Esophagus squamous epithelium (tissue), 5 donors: ENCODE data around the gene SLC41A3. TPM values are rescaled to one million over a fixed set of nuclear protein-coding genes. Genes with fewer than 3 reads are reported as not detected.

ENCODE experiments used
- DNase-seq: peaks from one replicate; lab custom pipeline; 2025; lab: John Stamatoyannopoulos, UW
- H3K27ac ChIP-seq, 4 donors: fragments of 200-600 bp; sonication (generic); one replicate each; pipeline ENCODE4 v1.5.1; 2016 to 2019; ENCODE audit warnings: mild to moderate bottlenecking in 1 of 4
- H3K27me3 ChIP-seq, 4 donors: fragments of 200-600 bp; sonication (generic); 1 replicate in 3 of 4; 2 replicates in 1 of 4; pipeline versions ENCODE4 v1.5.1 to v1.6.0; 2017 to 2021; ENCODE audit warnings: antibody characterized with exemption in 1 of 4
- H3K36me3 ChIP-seq, 3 donors: fragments of 200-600 bp; sonication (generic); one replicate each; pipeline ENCODE4 v1.5.1; 2016 to 2019
- H3K4me1 ChIP-seq, 3 donors: fragments of 200-600 bp; sonication (generic); one replicate each; pipeline ENCODE4 v1.5.1; 2017 to 2019
- H3K4me3 ChIP-seq, 4 donors: fragments of 200-600 bp; sonication (generic); 1 replicate in 3 of 4; 2 replicates in 1 of 4; pipeline ENCODE4 v1.5.1; 2016 to 2019; ENCODE audit warnings: mild to moderate bottlenecking in 2 of 4, moderate library complexity in 1 of 4
- H3K9me3 ChIP-seq, 3 donors: fragments of 200-600 bp; sonication (generic); one replicate each; pipeline ENCODE4 v1.5.1; 2016 to 2019
- POLR2A ChIP-seq, 4 donors: fragments of 450-650 bp; IDR thresholded peaks; one replicate each; pipeline ENCODE4 v1.6.1; 2017; ENCODE audit warnings: antibody characterized with exemption in 4 of 4, mild to moderate bottlenecking in 4 of 4, moderate library complexity in 3 of 4
- WGBS, 2 donors: methylation state at CpG; one replicate each; pipeline ENCODE4 v1.1.5; 2018; 5-methylcytosine and 5-hydroxymethylcytosine counted together
- intact Hi-C: fragments of 100-400 bp; cut with DNase I; formaldehyde crosslinking; loops from one replicate; pipeline ENCODE4 v1.15.0; 2022
- total RNA-seq, 4 donors: library from RNA; depleted of rRNA; stranded (reverse); fragments of >200 nt; gene quantifications; one replicate each; pipeline ENCODE4 v1.1.0, GENCODE V29; 2016
- TF ChIP-seq, protein P1 (sequence below), 6 experiments: fragments of 450-650 bp in 4 of 6; fragments of 200-600 bp in 2 of 6; sonication (generic) in 2 of 6; IDR thresholded peaks; one replicate each; pipeline ENCODE4 v1.5.1; 2016 to 2019; ENCODE audit warnings: antibody characterized with exemption in 6 of 6, mild to moderate bottlenecking in 4 of 6, moderate library complexity in 4 of 6
- donor health status: DM: yes; HTN: yes; CAD: no.

Gene SLC41A3
- total RNA-seq, 4 donors from 2014 or later = 17.7 to 46.5 (median 20.4) TPM

DNA sequence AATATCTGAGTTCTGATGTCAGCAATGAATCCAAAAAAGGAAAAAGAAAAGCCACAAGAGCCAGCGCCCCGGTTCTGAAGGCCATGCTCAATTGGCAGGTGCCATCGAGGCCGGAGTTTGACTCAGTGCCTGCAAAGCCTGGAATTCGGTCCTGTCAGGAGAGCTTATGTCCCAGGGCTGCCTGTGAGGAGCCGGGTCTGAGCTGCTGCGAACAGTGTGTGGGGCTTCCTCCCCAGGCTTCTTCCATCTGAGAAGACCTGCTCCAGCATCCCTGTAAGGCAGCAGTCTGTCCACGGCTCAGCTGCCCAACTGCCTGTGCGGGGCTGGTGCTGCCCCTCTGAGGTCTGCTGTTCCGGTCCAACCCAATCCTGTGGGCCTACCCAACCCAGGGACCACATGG lies 68.8 kb downstream of the SLC41A3 start:
- 82 to 87% methylated on average over 8 of the region's 10 CpGs for WGBS, 2 donors
- no peaks in the 10 kb centered on the region for H3K27me3 ChIP-seq
- no peak for DNase-seq

DNA sequence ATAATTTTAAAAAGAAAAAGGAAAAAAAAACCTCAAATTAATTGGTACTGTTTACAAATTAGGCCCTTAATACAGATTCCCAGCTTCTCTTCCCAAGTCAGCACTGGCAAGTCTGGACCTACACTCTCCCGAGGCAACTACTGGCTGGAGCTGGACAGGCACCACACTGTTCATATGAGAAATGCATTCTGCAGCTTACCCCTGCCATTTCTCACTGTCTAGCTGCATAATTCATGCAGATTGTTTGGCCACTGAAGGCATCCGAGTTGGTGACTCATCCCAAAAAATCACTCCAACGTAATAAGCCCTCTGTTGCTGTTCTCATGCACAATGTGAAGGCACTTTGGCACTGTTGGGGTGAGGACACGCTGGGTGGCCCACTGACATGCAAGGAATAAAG lies 69.7 kb downstream of the SLC41A3 start:
- no peak for DNase-seq
- intact Hi-C loops = no loop called here
- Histone ChIP-seq H3K27me3 (no peaks in the 10 kb centered on the region), H3K27ac (no peak overlapping the region), H3K9me3 (no peaks in the 10 kb centered on the region), H3K36me3 (peaks cover 0 to 73% (median 0%) of the 10 kb centered on the region in 3 donors), H3K4me3 (no peak overlapping the region), H3K4me1 (peaks cover 0 to 11% (median 6%) of the 10 kb centered on the region in 3 donors)
- WGBS, 2 donors = 20 to 36% methylated on average over 2 to 4 of the region's 4 CpGs
- no peak for TF ChIP-seq POLR2A (IDR thresholded peaks at IDR 0.05)

More for the DNA sequence above, 68.8 kb downstream of the SLC41A3 start:
- no peak overlapping the region for H3K27ac ChIP-seq
- no peak overlapping the region for H3K4me3 ChIP-seq
- no peaks in the 10 kb centered on the region for H3K9me3 ChIP-seq
- intact Hi-C loops = no loop called here
- no peak for TF ChIP-seq POLR2A (IDR thresholded peaks at IDR 0.05)
- TF ChIP-seq, protein P1, sequence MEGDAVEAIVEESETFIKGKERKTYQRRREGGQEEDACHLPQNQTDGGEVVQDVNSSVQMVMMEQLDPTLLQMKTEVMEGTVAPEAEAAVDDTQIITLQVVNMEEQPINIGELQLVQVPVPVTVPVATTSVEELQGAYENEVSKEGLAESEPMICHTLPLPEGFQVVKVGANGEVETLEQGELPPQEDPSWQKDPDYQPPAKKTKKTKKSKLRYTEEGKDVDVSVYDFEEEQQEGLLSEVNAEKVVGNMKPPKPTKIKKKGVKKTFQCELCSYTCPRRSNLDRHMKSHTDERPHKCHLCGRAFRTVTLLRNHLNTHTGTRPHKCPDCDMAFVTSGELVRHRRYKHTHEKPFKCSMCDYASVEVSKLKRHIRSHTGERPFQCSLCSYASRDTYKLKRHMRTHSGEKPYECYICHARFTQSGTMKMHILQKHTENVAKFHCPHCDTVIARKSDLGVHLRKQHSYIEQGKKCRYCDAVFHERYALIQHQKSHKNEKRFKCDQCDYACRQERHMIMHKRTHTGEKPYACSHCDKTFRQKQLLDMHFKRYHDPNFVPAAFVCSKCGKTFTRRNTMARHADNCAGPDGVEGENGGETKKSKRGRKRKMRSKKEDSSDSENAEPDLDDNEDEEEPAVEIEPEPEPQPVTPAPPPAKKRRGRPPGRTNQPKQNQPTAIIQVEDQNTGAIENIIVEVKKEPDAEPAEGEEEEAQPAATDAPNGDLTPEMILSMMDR (IDR thresholded peaks at IDR 0.05) = no peak
- peaks cover 0 to 74% (median 0%) of the 10 kb centered on the region in 3 donors for H3K36me3 ChIP-seq
- H3K4me1 ChIP-seq = peaks cover 0 to 11% (median 6%) of the 10 kb centered on the region in 3 donors

DNA sequence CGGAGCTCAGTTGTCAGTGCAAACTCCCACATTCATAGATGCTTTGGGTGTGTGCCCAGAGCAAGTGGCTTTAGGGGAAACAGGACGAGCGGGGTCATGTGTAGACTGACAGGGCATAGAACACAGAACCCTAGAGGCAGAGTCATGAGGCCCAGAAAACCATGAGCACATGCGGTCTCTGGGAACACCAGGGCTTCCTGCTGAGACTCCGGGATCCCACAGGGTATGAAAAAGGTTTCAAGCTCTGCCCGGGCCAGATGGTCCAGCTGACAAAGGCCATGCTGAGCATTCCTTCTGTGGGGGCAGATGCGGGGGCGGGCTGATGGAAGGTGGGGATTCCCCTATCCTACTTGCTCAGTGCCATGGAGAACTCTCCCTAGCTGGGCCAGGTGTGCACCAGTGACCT lies 70.2 kb downstream of the SLC41A3 start:
- intact Hi-C loops = no loop called here
- H3K9me3 ChIP-seq = no peaks in the 10 kb centered on the region
- no peaks in the 10 kb centered on the region for H3K27me3 ChIP-seq
- peaks cover 0 to 11% (median 6%) of the 10 kb centered on the region in 3 donors for H3K4me1 ChIP-seq
- no peak overlapping the region for H3K27ac ChIP-seq
- peaks cover 0 to 75% (median 0%) of the 10 kb centered on the region in 3 donors for H3K36me3 ChIP-seq
- H3K4me3 ChIP-seq = no peak overlapping the region
- 86 to 100% methylated on average over 1 to 8 of the region's 8 CpGs for WGBS, 2 donors
- no peak for TF ChIP-seq POLR2A (IDR thresholded peaks at IDR 0.05)
- TF ChIP-seq, protein P1 (IDR thresholded peaks at IDR 0.05) = no peak
- DNase-seq = no peak

DNA sequence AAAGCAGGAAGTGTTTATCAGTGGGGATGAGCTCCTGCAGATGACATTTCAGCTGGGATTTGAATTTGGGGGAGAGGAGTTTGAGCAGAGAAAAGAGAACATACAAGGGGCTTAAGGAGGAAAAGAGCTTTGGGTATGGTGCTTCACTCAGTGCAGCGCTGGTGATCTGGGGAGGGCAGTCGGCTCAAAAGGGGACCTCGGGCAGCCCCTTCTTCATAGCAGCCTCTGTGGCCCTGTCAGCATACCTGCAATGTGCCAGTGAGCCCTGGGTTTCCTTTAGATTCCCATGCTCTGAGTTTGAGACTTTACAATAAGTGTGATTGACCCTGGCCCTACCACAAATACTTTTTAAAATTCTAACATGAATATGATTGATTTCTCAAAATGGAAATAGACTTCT lies 74.7 kb downstream of the SLC41A3 start:
- intact Hi-C loops = no loop called here
- Histone ChIP-seq H3K4me3 (no peak overlapping the region), H3K4me1 (peaks cover 0 to 4% (median 1%) of the 10 kb centered on the region in 3 donors), H3K27me3 (no peaks in the 10 kb centered on the region), H3K9me3 (no peaks in the 10 kb centered on the region), H3K36me3 (peaks cover 0 to 81% (median 7%) of the 10 kb centered on the region in 3 donors), H3K27ac (no peak overlapping the region)
- TF ChIP-seq, protein P1 (IDR thresholded peaks at IDR 0.05) = no peak
- TF ChIP-seq POLR2A (IDR thresholded peaks at IDR 0.05) = no peak
- DNase-seq = no peak
- 92 to 94% methylated on average over 3 of the region's 3 CpGs for WGBS, 2 donors

DNA sequence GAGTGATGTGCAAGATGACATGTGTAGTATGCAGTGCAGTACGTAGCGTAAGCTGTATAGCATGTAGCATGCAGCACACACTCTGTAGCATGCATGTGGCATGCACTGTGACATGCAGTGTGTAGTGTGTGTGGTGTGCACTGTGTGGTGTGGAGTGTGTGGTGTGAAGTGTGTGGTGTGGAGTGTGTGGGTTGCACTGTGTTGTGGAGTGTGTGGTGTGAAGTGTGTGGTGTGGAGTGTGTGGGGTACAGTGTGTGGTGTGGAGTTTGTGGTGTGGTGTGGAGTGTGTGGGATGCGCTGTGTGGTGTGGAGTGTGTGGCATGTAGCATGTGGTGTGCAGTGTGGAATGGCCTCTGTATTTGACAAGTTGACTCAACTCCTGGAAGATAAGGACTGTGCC lies 75.7 kb downstream of the SLC41A3 start:
- Histone ChIP-seq H3K36me3 (peaks cover 0 to 73% (median 7%) of the 10 kb centered on the region in 3 donors), H3K9me3 (no peaks in the 10 kb centered on the region), H3K27ac (no peak overlapping the region), H3K4me3 (no peak overlapping the region), H3K27me3 (no peaks in the 10 kb centered on the region), H3K4me1 (no peaks in the 10 kb centered on the region)
- WGBS, 2 donors = 86 to 92% methylated on average over 3 of the region's 3 CpGs
- intact Hi-C loops = no loop called here
- TF ChIP-seq, protein P1 (IDR thresholded peaks at IDR 0.05) = no peak
- no peak for TF ChIP-seq POLR2A (IDR thresholded peaks at IDR 0.05)
- DNase-seq = no peak

DNA sequence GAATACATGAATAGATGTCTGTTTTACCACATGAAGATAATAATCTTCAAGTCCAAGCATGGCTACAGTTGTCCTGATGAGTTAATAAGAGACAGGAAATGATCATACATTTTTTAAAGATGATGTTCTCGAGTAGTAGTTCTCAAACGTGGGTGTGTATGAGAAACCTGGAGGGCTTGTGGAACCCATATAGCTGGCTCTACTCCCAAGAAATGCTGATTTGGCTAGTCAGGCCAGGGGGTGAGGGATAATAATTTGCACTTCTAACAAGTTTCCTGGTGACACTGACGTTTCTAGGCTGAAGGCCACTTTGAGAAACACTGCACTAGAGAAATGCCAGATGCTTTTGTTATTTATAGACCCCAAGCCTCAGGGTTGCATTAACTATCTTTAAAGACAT lies 78.0 kb downstream of the SLC41A3 start:
- Histone ChIP-seq H3K27me3 (no peaks in the 10 kb centered on the region), H3K36me3 (peaks cover 0 to 50% (median 7%) of the 10 kb centered on the region in 3 donors), H3K27ac (no peak overlapping the region), H3K4me1 (no peaks in the 10 kb centered on the region), H3K9me3 (peaks cover 0 to 5% (median 0%) of the 10 kb centered on the region in 3 donors), H3K4me3 (no peak overlapping the region)
- WGBS, 2 donors = 20 to 27% methylated on average over 3 of the region's 3 CpGs
- no peak for DNase-seq
- intact Hi-C loops = no loop called here
- no peak for TF ChIP-seq POLR2A (IDR thresholded peaks at IDR 0.05)
- TF ChIP-seq, protein P1 (IDR thresholded peaks at IDR 0.05) = no peak
